Tongue (tissue), 2 donors: ENCODE measurements around the gene ORM2. TPM values are rescaled to one million over a fixed set of nuclear protein-coding genes. Genes with fewer than 3 reads are reported as not detected.
"Not testable (repeated sequence)": the region's sequence is repeated elsewhere in the genome, so short reads cannot be mapped to it uniquely, and the experiment has no call there.

ENCODE experiments used
- DNase-seq: peaks from one replicate; pipeline ENCODE4 v3.0.0-alpha.2; 2015
- total RNA-seq: library from RNA; depleted of rRNA; stranded (reverse); fragments of >200 nt; gene quantifications from one replicate; pipeline ENCODE4 v1.2.3, GENCODE V29; 2014

The ORM2 gene
- total RNA-seq, 1 donor from 2014 or later: not detected

- no peak for DNase-seq
Observed at GRCh38 chr9:114314881-114315722, 14.6 kb upstream of the ORM2 start.

- no peak for DNase-seq
Observed at GRCh38 chr9:114315723-114316363, 13.8 kb upstream of the ORM2 start.

- DNase-seq: peak; percentile 21
Observed at GRCh38 chr9:114316605-114317230, 13.0 kb upstream of the ORM2 start.

GRCh38 chr9:114317665-114318357, 11.9 kb upstream of the ORM2 start:
- DNase-seq: no peak

- no peak for DNase-seq
Observed at GRCh38 chr9:114318416-114318815, 11.3 kb upstream of the ORM2 start.

GRCh38 chr9:114319147-114319546, 10.5 kb upstream of the ORM2 start:
- no peak for DNase-seq

- DNase-seq: not testable (repeated sequence)
Observed at GRCh38 chr9:114320710-114321109, 9.0 kb upstream of the ORM2 start.

- DNase-seq: no peak
Observed at GRCh38 chr9:114321759-114322158, 7.9 kb upstream of the ORM2 start.

- not testable (repeated sequence) for DNase-seq
Observed at GRCh38 chr9:114322160-114322818, 7.4 kb upstream of the ORM2 start.

GRCh38 chr9:114322831-114323531, 6.7 kb upstream of the ORM2 start, which contains the start of gene ORM1:
TSS of gene ORM1 (plus strand) at chr9:114323098. CDS start at chr9:114323134, 36 bp downstream.
- not testable (repeated sequence) for DNase-seq

GRCh38 chr9:114323849-114324248, 5.8 kb upstream of the ORM2 start:
- DNase-seq: not testable (repeated sequence)

GRCh38 chr9:114324492-114324891, 5.2 kb upstream of the ORM2 start:
- no peak for DNase-seq

- DNase-seq: not testable (repeated sequence)
Observed at GRCh38 chr9:114324965-114325364, 4.7 kb upstream of the ORM2 start.

- DNase-seq: not testable (repeated sequence)
Observed at GRCh38 chr9:114325684-114326254, 3.9 kb upstream of the ORM2 start.

- DNase-seq: no peak
Observed at GRCh38 chr9:114327749-114328148, 1.9 kb upstream of the ORM2 start.

GRCh38 chr9:114328357-114328820, 1.3 kb upstream of the ORM2 start:
- not testable (repeated sequence) for DNase-seq

- not testable (repeated sequence) for DNase-seq
Observed at GRCh38 chr9:114328937-114329624, 588 bp upstream of the ORM2 start.

- DNase-seq: no peak
Observed at GRCh38 chr9:114330636-114331035, 967 bp downstream of the ORM2 start.

- DNase-seq: not testable (repeated sequence)
Observed at GRCh38 chr9:114331229-114332195, 1.8 kb downstream of the ORM2 start.
